Transverse colon (tissue), 3 donors: ENCODE results near the gene ARHGAP30.

Experiments
- POLR2A ChIP-seq: fragments of 450-650 bp; IDR thresholded peaks from one replicate; pipeline ENCODE4 v1.6.1; 2016; ENCODE audit warnings: antibody characterized with exemption, mild to moderate bottlenecking, moderate library complexity
- TF ChIP-seq, protein P1 (sequence below), 5 experiments: fragments of 200-600 bp in 3 of 5; fragments of 450-650 bp in 2 of 5; sonication (generic) in 3 of 5; IDR thresholded peaks; 1 replicate in 2 of 5; 2 replicates in 3 of 5; pipeline ENCODE4 v1.5.1; 2016 to 2017; ENCODE audit warnings: antibody characterized with exemption in 5 of 5, inconsistent platforms in 3 of 5, mild to moderate bottlenecking in 2 of 5, moderate library complexity in 1 of 5

DNA sequence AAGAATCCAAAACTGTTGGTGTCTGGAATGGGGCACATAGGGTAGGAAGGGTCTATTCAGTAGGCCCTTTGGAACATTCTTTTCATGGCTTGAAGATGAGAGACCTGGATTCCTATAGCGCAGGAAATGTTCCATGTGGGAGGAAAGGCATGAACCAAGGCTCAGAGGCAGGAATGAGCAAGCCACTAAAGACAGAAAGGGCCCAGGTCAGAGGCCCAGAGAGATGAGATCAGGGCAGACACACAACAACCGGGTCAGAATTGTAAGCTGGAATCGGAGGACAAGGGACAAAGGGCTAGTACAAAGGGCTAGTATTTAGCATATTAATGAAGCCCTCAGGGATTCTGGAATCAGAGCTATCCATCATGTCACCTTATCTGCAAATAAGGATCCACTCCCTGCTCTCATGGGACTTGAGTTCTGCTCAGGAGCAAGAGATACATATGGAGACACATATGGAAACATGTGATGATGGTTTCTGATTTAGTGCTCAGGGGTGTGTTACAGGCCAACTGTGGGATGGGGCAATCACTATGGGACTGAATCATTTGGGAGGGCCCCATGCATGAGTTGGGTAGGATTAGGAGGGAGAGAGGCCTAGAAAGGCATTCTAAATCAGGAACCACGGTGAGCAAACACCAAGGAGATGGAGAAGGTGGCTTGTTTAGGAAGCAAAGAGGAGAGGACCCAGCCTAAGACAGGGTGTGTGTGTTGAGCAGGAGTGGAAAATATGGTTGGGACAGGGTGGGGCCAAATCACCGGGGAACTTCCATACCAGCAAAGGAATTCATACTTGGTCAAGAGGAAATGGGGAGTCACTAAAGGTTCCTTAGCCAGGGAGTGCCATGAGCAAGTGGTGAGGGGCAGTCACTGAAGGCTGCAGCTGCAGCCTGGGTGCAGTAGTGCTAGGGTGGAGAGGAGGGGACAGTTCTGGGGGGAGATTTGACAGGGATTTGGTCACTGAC lies 11.0 kb upstream of the ARHGAP30 start:
- no peak for TF ChIP-seq POLR2A
- TF ChIP-seq, protein P1, sequence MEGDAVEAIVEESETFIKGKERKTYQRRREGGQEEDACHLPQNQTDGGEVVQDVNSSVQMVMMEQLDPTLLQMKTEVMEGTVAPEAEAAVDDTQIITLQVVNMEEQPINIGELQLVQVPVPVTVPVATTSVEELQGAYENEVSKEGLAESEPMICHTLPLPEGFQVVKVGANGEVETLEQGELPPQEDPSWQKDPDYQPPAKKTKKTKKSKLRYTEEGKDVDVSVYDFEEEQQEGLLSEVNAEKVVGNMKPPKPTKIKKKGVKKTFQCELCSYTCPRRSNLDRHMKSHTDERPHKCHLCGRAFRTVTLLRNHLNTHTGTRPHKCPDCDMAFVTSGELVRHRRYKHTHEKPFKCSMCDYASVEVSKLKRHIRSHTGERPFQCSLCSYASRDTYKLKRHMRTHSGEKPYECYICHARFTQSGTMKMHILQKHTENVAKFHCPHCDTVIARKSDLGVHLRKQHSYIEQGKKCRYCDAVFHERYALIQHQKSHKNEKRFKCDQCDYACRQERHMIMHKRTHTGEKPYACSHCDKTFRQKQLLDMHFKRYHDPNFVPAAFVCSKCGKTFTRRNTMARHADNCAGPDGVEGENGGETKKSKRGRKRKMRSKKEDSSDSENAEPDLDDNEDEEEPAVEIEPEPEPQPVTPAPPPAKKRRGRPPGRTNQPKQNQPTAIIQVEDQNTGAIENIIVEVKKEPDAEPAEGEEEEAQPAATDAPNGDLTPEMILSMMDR (IDR thresholded peaks at IDR 0.05), result no peak
